Central memory CD4-positive, alpha-beta T cell (primary cell): ENCODE data around the gene TMEM114.

Experiments used
- DNase-seq: peaks from one replicate; pipeline ENCODE4 v3.0.0; 2022
- total RNA-seq, 3 experiments: gene quantifications; one replicate each; lab custom pipeline; 2026; lab: John Stamatoyannopoulos, UW

The TMEM114 gene
- 0 reads per million in 3 experiments for total RNA-seq

GRCh38 chr16:8589900-8590688 is at the start of gene TMEM114:
Gene TMEM114 (minus strand): TSS chr16:8590511. CDS start chr16:8589838, 673 bp downstream.
- DNase-seq: no peak

DNA sequence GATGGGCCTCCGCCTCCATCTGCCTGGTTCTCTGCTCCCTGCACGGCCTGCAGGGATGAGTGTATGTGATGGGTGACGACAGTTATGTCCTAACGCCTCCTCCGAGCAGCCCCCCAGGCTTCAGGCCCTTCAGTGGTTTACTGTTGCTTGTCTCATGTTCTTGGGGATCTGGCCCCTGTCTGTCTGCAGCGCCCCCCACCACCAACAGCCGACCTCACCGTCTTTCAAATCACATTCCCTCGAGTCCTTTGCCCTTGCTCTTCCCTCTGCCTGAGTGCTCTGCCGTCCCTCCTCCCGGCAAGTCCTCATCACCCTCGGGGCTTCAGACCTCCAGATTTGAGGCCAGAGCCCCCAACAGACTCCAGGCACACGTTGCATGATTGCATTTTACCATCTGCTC is 49.4 kb upstream of the TMEM114 start:
- no peak for DNase-seq

GRCh38 chr16:8634991-8635736 is 44.9 kb upstream of the TMEM114 start:
- no peak for DNase-seq

- DNase-seq: no peak
Measured at GRCh38 chr16:8632675-8633182, 42.4 kb upstream of the TMEM114 start.

- DNase-seq: no peak
Measured at GRCh38 chr16:8631818-8632465, 41.6 kb upstream of the TMEM114 start.

GRCh38 chr16:8631373-8631772 is 41.1 kb upstream of the TMEM114 start:
- DNase-seq: no peak

- no peak for DNase-seq
Measured at GRCh38 chr16:8630255-8630953, 40.1 kb upstream of the TMEM114 start.

DNA sequence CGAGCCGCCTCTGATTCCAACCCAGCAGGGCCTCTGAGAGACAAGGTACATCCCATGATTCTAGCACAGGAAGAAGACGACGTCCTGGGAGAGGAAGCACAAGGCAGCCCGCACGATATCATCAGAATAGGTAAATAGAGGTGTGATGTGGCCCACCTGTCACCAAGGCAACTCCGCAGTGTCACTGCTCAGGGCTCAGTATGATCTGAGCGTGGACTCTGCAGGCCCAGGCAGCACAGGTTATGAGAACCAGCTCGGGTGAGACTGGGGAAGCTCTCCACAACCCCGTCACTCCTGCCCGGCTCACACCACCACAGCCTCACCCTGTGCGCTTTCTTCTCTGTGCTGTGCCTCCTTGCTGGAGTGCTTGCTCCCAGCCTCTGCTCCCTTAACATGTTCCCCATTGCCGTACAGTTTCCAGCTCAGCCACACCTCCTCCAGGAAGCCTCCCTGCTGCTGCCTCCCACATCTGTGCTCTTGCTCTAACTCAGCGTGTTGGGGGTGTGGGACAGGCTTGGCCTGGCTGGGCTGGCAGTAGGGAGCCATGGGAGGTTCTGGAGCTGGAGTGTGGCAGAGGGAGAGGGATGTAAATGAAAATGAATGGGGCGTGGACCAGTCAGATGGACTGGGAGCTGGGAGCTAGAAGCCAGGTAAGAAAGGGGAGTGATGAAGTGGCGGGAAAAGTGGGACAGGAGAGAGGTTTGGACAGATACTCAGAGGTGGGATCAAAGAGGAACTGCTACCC is 38.8 kb upstream of the TMEM114 start:
- no peak for DNase-seq

GRCh38 chr16:8627456-8627855 is 37.1 kb upstream of the TMEM114 start:
- DNase-seq: no peak

- no peak for DNase-seq
Measured at GRCh38 chr16:8626946-8627345, 36.6 kb upstream of the TMEM114 start.

GRCh38 chr16:8625491-8626087 is 35.3 kb upstream of the TMEM114 start:
- DNase-seq: no peak

- DNase-seq: no peak
Measured at GRCh38 chr16:8623634-8624033, 33.3 kb upstream of the TMEM114 start.

DNA sequence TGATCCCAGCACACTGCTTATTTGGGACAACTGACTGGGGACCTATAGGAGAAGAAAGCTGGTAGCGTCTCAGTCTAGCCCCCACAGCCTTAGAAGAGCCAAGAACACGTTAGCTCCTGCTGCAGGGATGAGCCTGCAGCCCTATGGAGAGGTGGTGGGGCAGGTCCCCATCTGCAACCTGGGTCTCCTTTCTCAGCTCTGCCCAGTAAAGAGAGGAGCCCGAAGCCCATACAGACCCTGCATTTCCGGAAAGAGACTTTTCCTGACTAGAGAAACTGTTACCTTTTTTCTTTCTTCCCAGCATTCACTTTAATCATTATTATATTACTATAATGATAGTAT is 32.0 kb upstream of the TMEM114 start:
- no peak for DNase-seq

DNA sequence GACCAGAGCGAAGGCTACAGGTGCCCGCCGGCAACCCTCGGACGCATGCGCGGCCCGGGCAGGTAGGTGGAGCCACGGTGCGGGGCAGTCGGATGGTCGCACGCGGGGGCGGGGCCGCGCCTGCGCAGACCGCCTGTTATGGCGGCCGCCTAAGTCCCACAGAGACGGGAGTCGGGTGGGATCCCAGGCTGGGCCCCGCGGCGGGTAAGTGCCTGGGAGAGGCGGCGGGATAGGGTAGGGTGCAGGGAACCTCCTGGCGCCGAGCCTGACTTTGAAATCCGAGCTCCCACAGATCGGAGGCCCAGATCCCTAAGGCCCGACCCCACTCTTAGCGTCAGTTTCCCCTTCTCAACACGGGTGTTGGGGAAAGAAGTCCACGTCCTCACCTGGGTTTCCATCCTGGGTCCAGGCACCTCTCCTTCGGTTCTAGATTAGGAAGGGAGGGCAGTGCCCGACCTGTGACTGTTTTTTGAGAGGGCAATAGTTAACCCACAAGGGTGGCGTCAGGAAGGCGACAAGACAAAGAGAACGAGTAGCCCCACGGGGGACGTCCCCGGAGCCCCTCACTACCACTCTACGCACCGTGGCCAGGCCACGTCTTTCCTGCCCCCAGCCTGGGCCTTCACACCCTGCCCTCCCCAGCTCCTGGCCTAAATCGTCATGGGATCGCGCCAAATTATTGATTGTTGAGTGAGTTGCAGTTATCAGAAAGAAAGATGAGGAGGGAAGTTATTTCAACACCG is 31.4 kb upstream of the TMEM114 start, which contains the start of gene METTL22:
METTL22 (plus strand) TSS at position 127 of the 743 bp plus-strand sequence. CDS start 3,968 bp downstream, outside the sequence.
- DNase-seq: peak; percentile 88

- DNase-seq: no peak
Measured at GRCh38 chr16:8621222-8621571, 30.9 kb upstream of the TMEM114 start.

- no peak for DNase-seq
Measured at GRCh38 chr16:8620535-8620934, 30.2 kb upstream of the TMEM114 start.

DNA sequence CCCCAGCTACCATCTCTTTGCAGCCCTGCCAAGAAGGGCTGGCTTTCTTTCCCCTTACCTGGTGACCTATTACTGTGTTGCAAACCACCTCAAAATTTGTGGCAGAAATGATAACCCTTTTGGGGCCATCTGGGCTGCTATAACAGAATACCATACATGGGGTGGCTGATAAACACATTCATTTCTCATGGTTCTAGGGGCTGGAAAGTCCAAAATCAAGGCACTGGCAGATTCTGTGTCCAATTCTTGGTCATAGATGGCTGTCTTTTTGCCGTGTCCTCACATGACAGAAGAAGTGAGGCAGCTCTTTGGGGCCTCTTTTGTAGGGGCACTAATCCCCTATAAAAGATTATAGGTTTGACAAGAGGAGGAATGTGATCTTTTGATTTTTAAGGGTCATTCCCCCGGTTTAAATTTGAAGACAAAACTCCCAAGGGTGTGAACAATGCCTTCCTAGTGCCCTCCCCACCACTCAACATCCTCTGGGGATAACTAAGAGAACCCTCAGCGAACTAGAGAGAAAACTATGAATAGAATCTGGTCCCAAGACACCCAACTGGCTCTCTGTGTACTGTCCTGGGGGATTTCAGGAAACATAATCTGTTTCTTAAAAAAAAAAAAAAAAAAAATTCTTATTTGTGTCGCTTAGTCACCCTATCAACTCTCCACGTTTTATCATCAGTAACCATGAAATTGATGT is 29.5 kb upstream of the TMEM114 start:
- no peak for DNase-seq

GRCh38 chr16:8614435-8615029 is 24.2 kb upstream of the TMEM114 start:
- DNase-seq: no peak

DNA sequence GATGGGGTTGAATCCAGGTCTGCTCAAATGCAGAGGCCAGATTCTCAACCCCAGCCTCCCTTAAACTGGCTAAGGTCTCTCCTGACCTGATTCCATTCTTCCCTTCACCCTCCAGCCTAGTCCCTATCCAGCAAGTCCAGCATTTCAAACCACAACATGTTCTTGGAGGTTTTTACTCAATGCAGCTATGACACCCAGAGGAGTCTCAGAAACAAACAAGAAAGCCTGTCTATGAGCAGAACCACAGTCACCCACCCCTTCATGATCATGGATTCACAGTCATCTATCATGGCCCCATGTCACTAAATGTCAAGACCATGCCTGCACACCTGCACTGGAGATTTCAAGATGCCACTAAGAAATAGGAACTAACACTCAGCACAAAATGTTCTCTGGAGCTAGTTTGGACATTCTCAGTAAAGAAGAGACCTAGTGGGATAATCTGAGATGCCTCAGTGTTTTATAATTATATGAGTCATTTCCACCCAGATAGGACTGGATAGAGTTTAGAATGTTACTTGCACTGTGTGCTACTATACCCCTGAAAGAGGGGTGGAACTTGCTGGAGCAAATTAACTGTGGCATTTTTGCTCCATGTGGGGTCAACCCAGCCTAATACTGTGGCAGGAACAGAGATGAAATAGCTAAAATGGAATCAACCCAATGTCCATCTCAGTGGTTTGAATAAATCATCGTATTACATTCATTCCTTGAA is 21.7 kb upstream of the TMEM114 start:
- DNase-seq: no peak
